Smooth muscle cell (in vitro differentiated cells): ENCODE measurements around the gene TNFAIP3. TPM values are rescaled to one million over a fixed set of nuclear protein-coding genes. Genes with fewer than 3 reads are reported as not detected.
"Not testable (repeated sequence)": the region's sequence is repeated elsewhere in the genome, so short reads cannot be mapped to it uniquely, and the experiment has no call there.

Source experiments
- DNase-seq: peaks from one replicate; lab custom pipeline; 2025; ENCODE audit not compliant: unreplicated experiment; lab: John Stamatoyannopoulos, UW
- H2AFZ ChIP-seq: fragments of 200-600 bp; sonication (generic); 2 replicates; pipeline ENCODE4 v1.6.0; 2016; ENCODE audit warnings: antibody characterized with exemption, low read depth, mild to moderate bottlenecking
- H3F3A ChIP-seq: fragments of 200-600 bp; sonication (generic); 2 replicates; pipeline ENCODE4 v1.6.0; 2017; ENCODE audit warnings: antibody characterized with exemption, low read depth
- H3K27ac ChIP-seq: fragments of 200-600 bp; sonication (generic); 2 replicates; pipeline ENCODE4 v1.5.1; 2016; ENCODE audit warnings: low read depth, mild to moderate bottlenecking
- H3K27me3 ChIP-seq: fragments of 200-600 bp; sonication (generic); 2 replicates; pipeline ENCODE4 v1.6.1; 2016; ENCODE audit warnings: low read depth, mild to moderate bottlenecking
- H3K36me3 ChIP-seq: fragments of 200-600 bp; sonication (generic); 2 replicates; pipeline ENCODE4 v1.5.1; 2016; ENCODE audit warnings: low read depth
- H3K4me1 ChIP-seq: fragments of 200-600 bp; sonication (generic); 2 replicates; pipeline ENCODE4 v1.5.1; 2016; ENCODE audit warnings: low read depth
- H3K4me2 ChIP-seq: fragments of 200-600 bp; sonication (generic); 2 replicates; pipeline ENCODE4 v1.6.0; 2016; ENCODE audit warnings: mild to moderate bottlenecking
- H3K4me3 ChIP-seq: fragments of 200-600 bp; sonication (generic); 2 replicates; pipeline ENCODE4 v1.5.1; 2016; ENCODE audit warnings: mild to moderate bottlenecking
- H3K79me2 ChIP-seq: fragments of 200-600 bp; sonication (generic); 2 replicates; pipeline ENCODE4 v1.6.0; 2016; ENCODE audit warnings: low read depth, mild to moderate bottlenecking
- H3K9ac ChIP-seq: fragments of 200-600 bp; sonication (generic); 2 replicates; pipeline ENCODE4 v1.6.0; 2016; ENCODE audit warnings: low read depth
- H3K9me3 ChIP-seq: fragments of 200-600 bp; sonication (generic); replicated peaks from 2 replicates; pipeline ENCODE4 v1.5.1; 2016; ENCODE audit warnings: low read depth
- H4K20me1 ChIP-seq: fragments of 200-600 bp; sonication (generic); 2 replicates; pipeline ENCODE4 v1.6.0; 2016; ENCODE audit warnings: low read depth
- CTCF ChIP-seq: fragments of 200-600 bp; sonication (generic); IDR thresholded peaks from 2 replicates; pipeline ENCODE4 v1.5.1; 2017; ENCODE audit warnings: borderline replicate concordance, mild to moderate bottlenecking, antibody characterized with exemption; ENCODE audit not compliant: insufficient read depth, poor library complexity, severe bottlenecking
- WGBS: methylation state at CpG from one replicate; pipeline ENCODE4 v1.1.7; 2016; ENCODE audit warnings: low lambda C conversion rate; 5-methylcytosine and 5-hydroxymethylcytosine counted together
- polyA plus RNA-seq: library from polyadenylated mRNA; unstranded; fragments of >200 nt; fragmentation: Nextera tagmentation; extraction: Ambion mirVana; gene quantifications from 2 replicates; pipeline ENCODE4 v1.2.1, GENCODE V29; 2016
- total RNA-seq: library from RNA; depleted of rRNA; stranded (reverse); fragments of >200 nt; gene quantifications from 2 replicates; pipeline ENCODE4 v1.2.3, GENCODE V29; 2014

TNFAIP3 gene
- total and polyA plus RNA-seq, 2 experiments from 2014 or later, result 32.2 to 33.8 TPM

- Histone ChIP-seq H3K9me3 (no peaks in the 10 kb centered on the region), H3K9ac (no peak overlapping the region), H3K27me3 (no peaks in the 10 kb centered on the region), H3K4me3 (no peak overlapping the region), H3K4me2 (no peak overlapping the region), H3F3A (no peaks in the 10 kb centered on the region), H3K79me2 (no peaks in the 10 kb centered on the region), H3K27ac (no peak overlapping the region), H4K20me1 (no peaks in the 10 kb centered on the region), H2AFZ (no peak overlapping the region), H3K36me3 (no peaks in the 10 kb centered on the region), H3K4me1 (no peaks in the 10 kb centered on the region)
- 64% methylated on average over 2 of the region's 2 CpGs for WGBS
- DNase-seq, result no peak
- no peak for TF ChIP-seq CTCF
These were observed 24.0 kb downstream of the TNFAIP3 start for GRCh38 chr6:137890983-137891537.

GRCh38 chr6:137892271-137892708, 25.2 kb downstream of the TNFAIP3 start:
- Histone ChIP-seq H3F3A (no peaks in the 10 kb centered on the region), H2AFZ (no peak overlapping the region), H4K20me1 (no peaks in the 10 kb centered on the region), H3K36me3 (no peaks in the 10 kb centered on the region), H3K79me2 (no peaks in the 10 kb centered on the region), H3K4me3 (no peak overlapping the region), H3K4me1 (no peaks in the 10 kb centered on the region), H3K27me3 (no peaks in the 10 kb centered on the region), H3K4me2 (no peak overlapping the region), H3K27ac (peak overlapping the region; percentile 64), H3K9me3 (no peaks in the 10 kb centered on the region), H3K9ac (no peak overlapping the region)
- DNase-seq, result no peak
- WGBS, result 80% methylated on average over 3 of the region's 3 CpGs
- no peak for TF ChIP-seq CTCF

GRCh38 chr6:137893181-137893580, 26.1 kb downstream of the TNFAIP3 start:
- 83% methylated on average over 3 of the region's 3 CpGs for WGBS
- H3F3A ChIP-seq, result no peaks in the 10 kb centered on the region
- TF ChIP-seq CTCF, result no peak

GRCh38 chr6:137893726-137894125, 26.7 kb downstream of the TNFAIP3 start:
- WGBS, result 96% methylated on average over 2 of the region's 2 CpGs
- Histone ChIP-seq H3K4me1 (no peaks in the 10 kb centered on the region), H3F3A (no peaks in the 10 kb centered on the region), H3K4me2 (no peak overlapping the region), H4K20me1 (no peaks in the 10 kb centered on the region), H2AFZ (no peak overlapping the region), H3K9me3 (no peaks in the 10 kb centered on the region), H3K9ac (no peak overlapping the region), H3K79me2 (no peaks in the 10 kb centered on the region), H3K36me3 (no peaks in the 10 kb centered on the region), H3K27ac (peak overlapping the region; percentile 64), H3K4me3 (no peak overlapping the region), H3K27me3 (no peaks in the 10 kb centered on the region)
- no peak for DNase-seq
- TF ChIP-seq CTCF, result no peak

More at GRCh38 chr6:137893181-137893580, 26.1 kb downstream of the TNFAIP3 start:
- H3K9ac ChIP-seq, result no peak overlapping the region
- no peak for DNase-seq
- no peaks in the 10 kb centered on the region for H3K79me2 ChIP-seq
- H3K36me3 ChIP-seq, result no peaks in the 10 kb centered on the region
- H3K4me1 ChIP-seq, result no peaks in the 10 kb centered on the region
- H3K9me3 ChIP-seq, result no peaks in the 10 kb centered on the region
- H2AFZ ChIP-seq, result no peak overlapping the region
- no peaks in the 10 kb centered on the region for H3K27me3 ChIP-seq
- no peak overlapping the region for H3K4me3 ChIP-seq
- no peak overlapping the region for H3K4me2 ChIP-seq
- no peaks in the 10 kb centered on the region for H4K20me1 ChIP-seq
- H3K27ac ChIP-seq, result peak overlapping the region; percentile 64

GRCh38 chr6:137894378-137894777, 27.3 kb downstream of the TNFAIP3 start:
- peak overlapping the region; percentile 64 for H3K27ac ChIP-seq
- H4K20me1 ChIP-seq, H2AFZ ChIP-seq, H3K36me3 ChIP-seq, H3K4me2 ChIP-seq, H3K4me1 ChIP-seq, DNase-seq, H3K9ac ChIP-seq, H3K79me2 ChIP-seq, H3K4me3 ChIP-seq, H3K9me3 ChIP-seq, H3F3A ChIP-seq, H3K27me3 ChIP-seq: not testable (repeated sequence)
- 72% methylated on average over 8 of the region's 8 CpGs for WGBS
